Sigmoid colon (tissue), 3 donors: ENCODE results near the gene ENTREP3.

Experiments
- CTCF ChIP-seq, 4 experiments: fragments of 450-650 bp in 3 of 4; fragments of 200-600 bp in 1 of 4; IDR thresholded peaks; one replicate each; pipeline ENCODE4 v1.5.1; 2016 to 2019; ENCODE audit warnings: antibody characterized with exemption in 4 of 4, mild to moderate bottlenecking in 3 of 4, moderate library complexity in 2 of 4
- POLR2A ChIP-seq, 2 donors: fragments of 450-650 bp; IDR thresholded peaks; one replicate each; pipeline ENCODE4 v1.6.1; 2016; ENCODE audit warnings: antibody characterized with exemption in 2 of 2, mild to moderate bottlenecking in 2 of 2, moderate library complexity in 2 of 2

GRCh38 chr1:155245163-155245524 lies 10.1 kb downstream of the ENTREP3 start:
- TF ChIP-seq CTCF (IDR thresholded peaks at IDR 0.05), result no peak
- TF ChIP-seq POLR2A (IDR thresholded peaks at IDR 0.05), result no peak
